ENCODE data around the gene GRID1. TPM values are rescaled to one million over a fixed set of nuclear protein-coding genes. Genes with fewer than 3 reads are reported as not detected.

The GRID1 gene
- polyA plus RNA-seq, 1 donor (not counting 4 experiments of a cell fraction or from before 2014, with no cell fraction given): 0.01 TPM

GRCh38 chr10:86362586-86363183, 3.9 kb downstream of the GRID1 start:
- no peak for FAIRE-seq
- H3K9me1 ChIP-seq (ENCODE audit: control insufficient read depth, extremely low read depth, insufficient read depth, low read length): no peaks in the 10 kb centered on the region
- H3K4me2 ChIP-seq (ENCODE audit: control insufficient read depth, extremely low read depth, insufficient read depth, low read depth, low read length): no peak overlapping the region
- no peaks in the 10 kb centered on the region for H3K79me2 ChIP-seq (ENCODE audit: control insufficient read depth, insufficient read depth, low read length)
- no peak for DNase-seq (ENCODE audit: low read depth, low spot score)
- dilution Hi-C loops (cut with MboI; ENCODE audit: extremely low pct_ligation_motif_present, low sequenced_read_pairs): no loop called here
- no peaks in the 10 kb centered on the region for H3K9me3 ChIP-seq (ENCODE audit: control insufficient read depth, low read depth, low read length)
- no peaks in the 10 kb centered on the region for H3K36me3 ChIP-seq (ENCODE audit: control insufficient read depth in 2 of 2, extremely low read depth in 1 of 2, insufficient read depth in 2 of 2, low read length in 2 of 2)
- peaks cover 57% of the 10 kb centered on the region for H3K27me3 ChIP-seq (ENCODE audit: control insufficient read depth, extremely low read depth, insufficient read depth, low read length)
- TF ChIP-seq EZH2 (IDR thresholded peaks at IDR 0.05; ENCODE audit: low read length): no peak
- TF ChIP-seq, protein P1, sequence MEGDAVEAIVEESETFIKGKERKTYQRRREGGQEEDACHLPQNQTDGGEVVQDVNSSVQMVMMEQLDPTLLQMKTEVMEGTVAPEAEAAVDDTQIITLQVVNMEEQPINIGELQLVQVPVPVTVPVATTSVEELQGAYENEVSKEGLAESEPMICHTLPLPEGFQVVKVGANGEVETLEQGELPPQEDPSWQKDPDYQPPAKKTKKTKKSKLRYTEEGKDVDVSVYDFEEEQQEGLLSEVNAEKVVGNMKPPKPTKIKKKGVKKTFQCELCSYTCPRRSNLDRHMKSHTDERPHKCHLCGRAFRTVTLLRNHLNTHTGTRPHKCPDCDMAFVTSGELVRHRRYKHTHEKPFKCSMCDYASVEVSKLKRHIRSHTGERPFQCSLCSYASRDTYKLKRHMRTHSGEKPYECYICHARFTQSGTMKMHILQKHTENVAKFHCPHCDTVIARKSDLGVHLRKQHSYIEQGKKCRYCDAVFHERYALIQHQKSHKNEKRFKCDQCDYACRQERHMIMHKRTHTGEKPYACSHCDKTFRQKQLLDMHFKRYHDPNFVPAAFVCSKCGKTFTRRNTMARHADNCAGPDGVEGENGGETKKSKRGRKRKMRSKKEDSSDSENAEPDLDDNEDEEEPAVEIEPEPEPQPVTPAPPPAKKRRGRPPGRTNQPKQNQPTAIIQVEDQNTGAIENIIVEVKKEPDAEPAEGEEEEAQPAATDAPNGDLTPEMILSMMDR (optimal IDR thresholded peaks at IDR 0.05 in 1 of 3, IDR thresholded peaks at IDR 0.05 in 1 of 3, conservative IDR thresholded peaks at IDR 0.05 in 1 of 3; ENCODE audit: extremely low read depth in 1 of 3, insufficient read depth in 2 of 3, low read length in 3 of 3): no peak
- H2AFZ ChIP-seq (ENCODE audit: control insufficient read depth, low read length): no peak overlapping the region
- peaks cover 4% of the 10 kb centered on the region for H4K20me1 ChIP-seq (ENCODE audit: control insufficient read depth, extremely low read depth, insufficient read depth, low read length)
- no peak overlapping the region for H3K9ac ChIP-seq (ENCODE audit: control insufficient read depth, extremely low read depth, insufficient read depth, low read length)
- H3K4me3 ChIP-seq (ENCODE audit: control insufficient read depth in 2 of 3, extremely low read depth in 1 of 3, insufficient read depth in 2 of 3, low read depth in 1 of 3, low read length in 3 of 3): no peak overlapping the region
- no peak overlapping the region for H3K27ac ChIP-seq (ENCODE audit: control insufficient read depth, insufficient read depth, low read length)
- peaks cover 4% of the 10 kb centered on the region for H3K4me1 ChIP-seq (ENCODE audit: control insufficient read depth, extremely low read depth, insufficient read depth, low read length)

DNA sequence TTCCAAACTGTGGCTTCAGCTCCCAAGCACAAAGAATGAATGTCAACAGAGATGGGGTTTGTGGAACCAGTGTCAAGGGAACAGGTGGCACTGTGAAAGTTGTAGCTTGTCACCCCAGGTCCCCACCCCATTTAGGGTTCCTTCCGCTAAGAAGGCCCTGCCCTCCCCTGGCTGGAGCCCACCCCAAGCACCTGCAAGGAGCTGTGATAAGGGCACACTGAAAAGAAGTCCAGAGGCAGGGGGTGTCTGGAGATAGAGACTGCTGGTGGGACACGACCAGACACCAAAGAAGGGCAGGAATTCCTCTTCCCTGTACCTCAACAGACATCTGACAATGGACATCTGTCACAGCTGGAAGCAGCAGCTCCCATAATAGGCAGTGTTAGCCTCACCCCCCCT, 4.5 kb downstream of the GRID1 start:
- TF ChIP-seq, protein P1 (optimal IDR thresholded peaks at IDR 0.05 in 1 of 3, IDR thresholded peaks at IDR 0.05 in 1 of 3, conservative IDR thresholded peaks at IDR 0.05 in 1 of 3; ENCODE audit: extremely low read depth in 1 of 3, insufficient read depth in 2 of 3, low read length in 3 of 3): no peak
- no peak for TF ChIP-seq EZH2 (IDR thresholded peaks at IDR 0.05; ENCODE audit: low read length)
- Histone ChIP-seq H2AFZ (ENCODE audit: control insufficient read depth, low read length) (no peak overlapping the region), H3K79me2 (ENCODE audit: control insufficient read depth, insufficient read depth, low read length) (no peaks in the 10 kb centered on the region), H3K9me1 (ENCODE audit: control insufficient read depth, extremely low read depth, insufficient read depth, low read length) (no peaks in the 10 kb centered on the region), H3K36me3 (ENCODE audit: control insufficient read depth in 2 of 2, extremely low read depth in 1 of 2, insufficient read depth in 2 of 2, low read length in 2 of 2) (no peaks in the 10 kb centered on the region), H3K27me3 (ENCODE audit: control insufficient read depth, extremely low read depth, insufficient read depth, low read length) (peaks cover 51% of the 10 kb centered on the region), H3K27ac (ENCODE audit: control insufficient read depth, insufficient read depth, low read length) (no peak overlapping the region), H3K9ac (ENCODE audit: control insufficient read depth, extremely low read depth, insufficient read depth, low read length) (no peak overlapping the region), H3K9me3 (ENCODE audit: control insufficient read depth, low read depth, low read length) (no peaks in the 10 kb centered on the region), H4K20me1 (ENCODE audit: control insufficient read depth, extremely low read depth, insufficient read depth, low read length) (peaks cover 4% of the 10 kb centered on the region), H3K4me1 (ENCODE audit: control insufficient read depth, extremely low read depth, insufficient read depth, low read length) (peaks cover 4% of the 10 kb centered on the region), H3K4me3 (ENCODE audit: control insufficient read depth in 2 of 3, extremely low read depth in 1 of 3, insufficient read depth in 2 of 3, low read depth in 1 of 3, low read length in 3 of 3) (no peak overlapping the region), H3K4me2 (ENCODE audit: control insufficient read depth, extremely low read depth, insufficient read depth, low read depth, low read length) (no peak overlapping the region)
- FAIRE-seq: no peak
- no peak for DNase-seq (ENCODE audit: low read depth, low spot score)
- dilution Hi-C loops (cut with MboI; ENCODE audit: extremely low pct_ligation_motif_present, low sequenced_read_pairs): no loop called here
